HG02678 (cell line): Measurements from ENCODE around the gene UBA1.

Experiments used
- ATAC-seq: cut with Tn5 transposase; IDR thresholded peaks from one replicate; pipeline ENCODE4 v1.9.1; 2021; ENCODE audit warnings: mild to moderate bottlenecking, moderate library complexity; ENCODE audit not compliant: unreplicated experiment

UBA1 gene

DNA sequence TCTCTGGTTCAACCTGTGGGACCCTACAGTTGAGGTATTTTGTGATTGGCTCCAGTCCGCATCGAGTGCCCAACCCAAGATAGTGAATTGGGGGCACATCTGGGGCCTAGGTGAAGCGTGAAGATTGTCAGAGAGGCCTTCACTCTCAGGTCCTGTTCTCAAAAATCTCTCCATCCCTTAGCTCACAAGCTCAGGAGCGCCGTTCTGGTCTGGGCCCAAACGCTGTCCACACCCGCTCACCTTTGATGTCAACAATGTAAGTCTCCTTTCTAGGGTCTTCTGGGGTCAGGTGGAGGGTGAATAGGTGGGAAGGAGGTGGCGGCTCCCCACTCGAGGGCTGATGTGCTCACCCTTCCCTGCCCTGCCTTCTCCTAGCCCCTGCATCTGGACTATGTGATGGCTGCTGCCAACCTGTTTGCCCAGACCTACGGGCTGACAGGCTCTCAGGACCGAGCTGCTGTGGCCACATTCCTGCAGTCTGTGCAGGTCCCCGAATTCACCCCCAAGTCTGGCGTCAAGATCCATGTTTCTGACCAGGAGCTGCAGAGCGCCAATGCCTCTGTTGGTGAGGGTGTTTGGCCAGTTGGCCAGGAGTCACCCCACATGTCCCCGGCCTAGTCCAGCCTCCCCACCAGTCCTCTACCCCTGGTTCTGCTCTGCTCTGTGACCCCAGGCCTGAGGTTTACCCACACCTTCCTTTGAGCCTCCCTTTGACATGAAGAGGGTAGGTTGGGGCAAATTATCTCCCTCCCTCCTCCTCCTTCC, 17.2 kb downstream of the UBA1 start:
- no peak for ATAC-seq

DNA sequence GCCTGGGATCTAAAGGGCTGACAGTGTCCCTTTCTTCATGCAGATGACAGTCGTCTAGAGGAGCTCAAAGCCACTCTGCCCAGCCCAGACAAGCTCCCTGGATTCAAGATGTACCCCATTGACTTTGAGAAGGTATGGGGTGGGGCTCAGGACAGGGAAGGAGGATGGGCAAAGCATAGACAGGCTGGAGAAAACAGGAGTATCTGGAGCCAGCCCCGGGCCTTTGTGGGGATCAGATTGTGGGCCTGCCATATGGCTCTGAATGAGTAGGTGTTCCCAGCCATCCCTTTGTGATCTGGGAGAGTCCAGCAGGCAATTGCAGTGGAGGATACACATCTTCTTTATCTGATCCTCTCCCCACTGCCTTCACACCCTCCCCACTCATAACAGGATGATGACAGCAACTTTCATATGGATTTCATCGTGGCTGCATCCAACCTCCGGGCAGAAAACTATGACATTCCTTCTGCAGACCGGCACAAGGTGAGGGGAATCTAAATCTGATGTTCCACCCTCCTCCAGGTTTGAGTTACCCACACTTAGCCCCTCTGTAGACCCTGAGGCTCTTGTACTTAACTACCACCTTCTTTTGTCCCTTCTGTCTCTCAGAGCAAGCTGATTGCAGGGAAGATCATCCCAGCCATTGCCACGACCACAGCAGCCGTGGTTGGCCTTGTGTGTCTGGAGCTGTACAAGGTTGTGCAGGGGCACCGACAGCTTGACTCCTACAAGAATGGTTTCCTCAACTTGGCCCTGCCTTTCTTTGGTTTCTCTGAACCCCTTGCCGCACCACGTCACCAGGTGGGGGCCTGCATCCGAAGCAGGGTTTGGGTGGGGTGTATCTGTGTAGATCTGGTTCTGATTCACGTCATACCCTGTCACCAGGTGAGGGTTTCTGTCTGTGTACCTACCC, 19.0 kb downstream of the UBA1 start:
- no peak for ATAC-seq

- no peak for ATAC-seq
These were observed 20.9 kb downstream of the UBA1 start for GRCh38 chrX:47214435-47215077.

GRCh38 chrX:47215291-47215900, 21.8 kb downstream of the UBA1 start:
- no peak for ATAC-seq

- no peak for ATAC-seq
These were observed 22.8 kb downstream of the UBA1 start for GRCh38 chrX:47216393-47216925.

GRCh38 chrX:47217121-47217851, 23.7 kb downstream of the UBA1 start:
- ATAC-seq = no peak

DNA sequence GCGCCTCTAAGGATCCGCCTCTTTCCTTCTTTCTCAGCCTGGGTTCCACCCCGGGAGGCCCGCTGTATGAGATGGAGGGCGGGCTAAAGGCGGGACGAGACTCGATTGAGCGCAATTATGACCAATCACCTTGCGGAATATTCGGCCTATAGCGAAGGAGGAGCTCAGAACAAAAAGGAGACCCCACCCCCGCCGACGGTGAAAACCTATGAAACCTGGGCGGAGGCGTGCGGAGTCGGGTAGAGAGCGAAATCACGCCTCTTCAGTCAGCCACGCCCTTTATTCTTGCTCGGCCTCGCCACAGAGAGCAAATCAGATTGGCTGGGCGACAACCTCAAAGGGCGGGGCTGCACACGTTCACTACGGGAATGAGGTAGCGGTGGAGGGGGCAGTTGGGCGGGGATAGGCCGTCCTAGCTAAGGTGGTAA, 24.2 kb downstream of the UBA1 start:
- peak; percentile 88 for ATAC-seq

DNA sequence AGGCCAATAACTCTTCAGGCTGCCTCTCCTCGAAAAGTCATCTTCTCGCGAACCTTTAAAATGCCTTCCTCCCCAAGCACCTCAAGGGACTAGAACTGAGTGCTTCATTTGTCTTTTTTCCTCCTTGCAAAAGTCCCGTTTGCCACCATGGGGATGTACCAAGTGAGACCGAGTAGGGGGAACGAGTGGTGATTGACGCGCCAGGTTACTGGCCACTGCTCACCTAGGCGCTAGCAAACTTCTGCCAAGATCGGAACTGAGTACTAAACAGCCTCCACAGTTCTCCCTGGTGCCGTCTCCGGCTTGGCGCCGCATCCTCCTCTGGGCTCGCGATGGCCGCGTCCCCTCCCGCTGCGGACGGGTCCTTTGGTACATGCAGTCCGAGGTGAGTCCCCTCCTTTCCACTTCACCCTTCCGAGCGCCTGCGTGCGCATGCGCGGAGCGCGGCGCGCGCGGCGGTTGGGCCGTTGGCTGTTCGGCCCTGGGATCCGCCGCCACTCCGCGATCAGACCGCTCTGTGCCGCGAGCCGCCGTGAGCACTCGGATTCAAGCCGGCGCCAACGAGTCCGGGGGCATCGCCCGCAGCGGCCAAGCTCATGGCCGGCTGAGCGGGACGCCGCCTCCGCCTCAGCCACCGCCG, 24.8 kb downstream of the UBA1 start, which contains the start of gene CDK16:
Gene CDK16 (plus strand): TSS at position 402 of the 640 bp plus-strand sequence. CDS start 4,877 bp downstream, outside the sequence.
- ATAC-seq = peak; percentile 37

- ATAC-seq = no peak
These were observed 25.5 kb downstream of the UBA1 start for GRCh38 chrX:47218920-47219815.

DNA sequence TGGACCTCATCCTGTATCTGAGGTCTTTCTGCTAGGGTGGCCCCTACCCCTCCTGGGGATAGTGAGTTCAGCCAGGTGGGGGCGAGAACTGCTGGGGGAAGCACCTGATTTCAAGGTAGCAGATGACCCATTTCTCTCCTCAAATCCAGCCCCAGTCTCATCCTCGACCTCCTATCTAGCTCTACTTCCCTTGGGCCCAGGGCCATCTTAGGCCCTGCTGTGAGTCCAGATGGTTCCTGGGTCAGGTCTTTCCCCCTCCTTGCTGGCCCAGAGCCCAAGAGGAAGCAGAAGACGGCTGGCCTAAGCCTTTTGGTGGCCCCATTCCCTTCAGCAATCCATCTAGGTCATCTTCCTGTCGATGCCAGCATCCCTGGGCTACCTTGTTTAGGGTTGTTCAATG, 28.1 kb downstream of the UBA1 start:
- no peak for ATAC-seq

DNA sequence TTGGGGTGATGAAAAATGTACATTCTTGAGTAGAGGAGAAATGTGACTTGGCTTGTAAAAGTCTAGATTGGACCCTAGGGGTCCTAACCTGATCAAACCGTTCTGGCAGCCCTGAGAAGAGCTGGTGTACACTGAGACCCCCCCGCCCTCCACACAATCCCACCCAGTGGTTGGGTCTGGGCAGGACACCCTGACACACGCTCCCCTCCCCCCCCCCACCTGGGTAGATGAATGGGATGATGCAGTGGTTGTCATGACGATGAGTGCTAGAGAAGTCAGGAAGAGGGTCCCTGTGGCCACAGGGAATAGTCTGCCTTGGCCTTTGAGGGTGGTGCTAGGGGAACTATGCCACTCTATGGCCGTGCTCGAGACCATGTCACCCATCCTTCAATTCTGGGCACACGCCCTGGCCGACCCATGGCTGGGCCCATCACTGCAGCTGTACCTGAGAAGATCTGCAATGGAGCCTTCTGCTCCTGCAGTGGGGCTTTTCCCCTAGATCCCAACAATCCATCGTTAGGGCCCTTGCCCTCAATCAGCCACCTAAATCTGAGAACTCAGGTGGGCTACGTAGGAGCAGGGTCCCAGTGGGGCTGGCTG, 29.2 kb downstream of the UBA1 start:
- no peak for ATAC-seq

- no peak for ATAC-seq
These were observed 30.0 kb downstream of the UBA1 start for GRCh38 chrX:47223476-47224250.

DNA sequence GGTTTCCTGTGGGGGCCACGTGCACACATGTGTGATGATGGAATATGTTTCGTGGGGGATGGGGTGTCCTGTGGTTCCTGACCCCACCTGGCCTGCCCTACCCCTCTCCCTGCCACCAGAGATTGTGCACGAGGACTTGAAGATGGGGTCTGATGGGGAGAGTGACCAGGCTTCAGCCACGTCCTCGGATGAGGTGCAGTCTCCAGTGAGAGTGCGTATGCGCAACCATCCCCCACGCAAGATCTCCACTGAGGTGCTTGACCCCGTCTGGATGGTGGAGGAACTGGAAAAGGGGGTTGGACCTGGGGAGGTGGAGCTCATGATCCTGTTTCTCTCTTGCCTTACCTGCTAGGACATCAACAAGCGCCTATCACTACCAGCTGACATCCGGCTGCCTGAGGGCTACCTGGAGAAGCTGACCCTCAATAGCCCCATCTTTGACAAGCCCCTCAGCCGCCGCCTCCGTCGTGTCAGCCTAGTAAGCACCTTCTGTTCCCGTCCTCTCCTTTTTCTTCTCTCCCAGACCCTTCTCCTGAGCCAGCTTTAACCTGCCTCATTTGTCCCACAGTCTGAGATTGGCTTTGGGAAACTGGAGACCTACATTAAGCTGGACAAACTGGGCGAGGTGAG, 30.8 kb downstream of the UBA1 start:
- no peak for ATAC-seq

DNA sequence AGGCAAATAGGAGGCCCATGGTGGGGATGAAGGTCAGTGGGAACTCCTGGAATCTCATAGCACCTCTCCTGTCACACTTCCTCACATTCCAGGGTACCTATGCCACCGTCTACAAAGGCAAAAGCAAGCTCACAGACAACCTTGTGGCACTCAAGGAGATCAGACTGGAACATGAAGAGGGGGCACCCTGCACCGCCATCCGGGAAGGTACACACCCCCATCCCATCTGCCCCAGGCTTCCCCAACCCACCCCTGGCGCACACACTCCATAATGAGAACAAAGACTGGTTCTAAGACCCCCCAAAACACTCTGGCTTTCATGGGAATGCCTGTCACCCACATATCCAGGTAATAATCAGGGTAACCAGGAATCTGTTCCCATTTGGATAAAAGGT, 31.3 kb downstream of the UBA1 start:
- ATAC-seq = no peak

DNA sequence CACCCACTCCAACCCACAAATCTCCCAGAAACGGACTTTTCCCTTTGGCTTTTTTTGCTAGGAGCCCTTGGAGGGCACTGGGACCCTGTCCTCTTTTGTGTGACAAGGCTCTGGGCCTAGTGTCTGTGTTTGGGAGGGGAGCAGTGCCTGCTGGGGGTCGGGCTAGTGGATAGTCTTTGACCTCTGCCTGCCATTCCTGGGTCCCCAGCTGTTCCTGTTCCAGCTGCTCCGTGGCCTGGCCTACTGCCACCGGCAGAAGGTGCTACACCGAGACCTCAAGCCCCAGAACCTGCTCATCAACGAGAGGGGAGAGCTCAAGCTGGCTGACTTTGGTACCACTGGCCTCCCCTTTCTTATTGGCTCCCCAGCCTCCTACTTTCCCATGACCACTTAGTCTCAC, 32.4 kb downstream of the UBA1 start:
- no peak for ATAC-seq

DNA sequence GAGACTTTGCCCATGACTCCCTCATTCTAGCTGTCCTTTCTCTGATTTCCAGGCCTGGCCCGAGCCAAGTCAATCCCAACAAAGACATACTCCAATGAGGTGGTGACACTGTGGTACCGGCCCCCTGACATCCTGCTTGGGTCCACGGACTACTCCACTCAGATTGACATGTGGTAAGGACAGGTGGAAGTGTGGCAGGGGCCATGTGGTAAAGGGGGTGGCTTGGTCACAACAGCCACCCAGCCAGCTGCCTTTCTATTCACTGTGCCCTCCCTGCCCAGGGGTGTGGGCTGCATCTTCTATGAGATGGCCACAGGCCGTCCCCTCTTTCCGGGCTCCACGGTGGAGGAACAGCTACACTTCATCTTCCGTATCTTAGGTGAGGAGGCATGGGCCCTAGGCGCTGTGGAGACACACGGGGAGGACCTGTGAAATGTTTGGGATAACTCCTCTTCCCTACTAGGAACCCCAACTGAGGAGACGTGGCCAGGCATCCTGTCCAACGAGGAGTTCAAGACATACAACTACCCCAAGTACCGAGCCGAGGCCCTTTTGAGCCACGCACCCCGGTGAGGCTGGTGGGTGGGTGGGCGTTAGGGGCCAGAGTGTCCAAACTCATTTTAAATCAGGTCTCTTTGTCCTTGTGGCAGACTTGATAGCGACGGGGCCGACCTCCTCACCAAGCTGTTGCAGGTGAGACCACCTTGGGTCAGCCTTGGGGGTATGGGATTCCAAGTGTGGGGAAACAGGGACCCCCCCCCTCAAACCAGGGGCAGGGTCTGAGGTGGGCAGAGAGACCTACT, 33.1 kb downstream of the UBA1 start:
- no peak for ATAC-seq
